HepG2 (cell line): ENCODE data around the gene NEGR1. TPM values are rescaled to one million over a fixed set of nuclear protein-coding genes. Genes with fewer than 3 reads are reported as not detected.

Experiments used
- ADNP ChIP-seq: sonication (generic); formaldehyde crosslinking; IDR thresholded peaks from 2 replicates; pipeline ENCODE4 v1.4.0; 2020; ENCODE audit warnings: missing genetic modification reagents
- ATF7-NPFF ChIP-seq: sonication (generic); formaldehyde crosslinking; IDR thresholded peaks from 2 replicates; pipeline ENCODE4 v1.8.1; 2023; ENCODE audit warnings: mild to moderate bottlenecking, low read depth, missing genetic modification reagents, moderate library complexity
- ATRX ChIP-seq: sonication (generic); formaldehyde crosslinking; IDR thresholded peaks from 2 replicates; pipeline ENCODE4 v1.4.0; 2020; ENCODE audit warnings: missing genetic modification reagents, borderline replicate concordance
- GABPB1 ChIP-seq: IDR thresholded peaks from 2 replicates; pipeline ENCODE4 v1.6.1; 2016; ENCODE audit warnings: mild to moderate bottlenecking, missing genetic modification reagents, moderate library complexity, missing compliant biosample characterization
- GATA4 ChIP-seq: sonication (generic); IDR thresholded peaks from 2 replicates; pipeline ENCODE4 v1.6.1; 2016; ENCODE audit warnings: antibody characterized with exemption, low read depth, borderline replicate concordance
- HOXA3 ChIP-seq: sonication (generic); formaldehyde crosslinking; IDR thresholded peaks from 2 replicates; pipeline ENCODE4 v1.5.0; 2020; ENCODE audit warnings: missing genetic modification reagents
- KLF16 ChIP-seq, 2 experiments: sonication (generic) in 1 of 2; formaldehyde crosslinking in 1 of 2; IDR thresholded peaks; 2 replicates each; pipeline versions ENCODE4 v1.6.1 to v1.8.0; 2016 to 2023; ENCODE audit warnings: missing genetic modification reagents in 2 of 2, missing compliant biosample characterization in 1 of 2
- KMT2A ChIP-seq: sonication (generic); formaldehyde crosslinking; IDR thresholded peaks from 2 replicates; pipeline ENCODE4 v1.4.0; 2020; ENCODE audit warnings: missing genetic modification reagents
- MAF1 ChIP-seq: sonication (generic); formaldehyde crosslinking; IDR thresholded peaks from 2 replicates; pipeline ENCODE4 v1.5.0; 2020; ENCODE audit warnings: missing genetic modification reagents, borderline replicate concordance
- RBM39 ChIP-seq: fragments of 200-400 bp; formaldehyde crosslinking; IDR thresholded peaks from one replicate; pipeline ENCODE4 v1.6.1; 2018; ENCODE audit warnings: antibody characterized with exemption, mild to moderate bottlenecking, low read depth, low read length; ENCODE audit not compliant: poor library complexity, severe bottlenecking
- RFX1 ChIP-seq: fragments of 450-650 bp; IDR thresholded peaks from 2 replicates; pipeline ENCODE4 v1.6.1; 2017
- SIN3A ChIP-seq: IDR thresholded peaks from 2 replicates; pipeline ENCODE4 v1.6.1; 2011; ENCODE audit warnings: low read depth, mild to moderate bottlenecking, control low read depth, low read length, borderline replicate concordance
- USF2 ChIP-seq, 2 experiments: sonication (generic) in 1 of 2; formaldehyde crosslinking in 1 of 2; IDR thresholded peaks; 2 replicates each; pipeline versions ENCODE4 v1.5.1 to v1.6.1; 2011 to 2020; ENCODE audit warnings: borderline replicate concordance in 1 of 2, low read depth in 1 of 2, low read length in 1 of 2, mild to moderate bottlenecking in 1 of 2, missing genetic modification reagents in 1 of 2, moderate library complexity in 1 of 2
- ZMYM2 ChIP-seq: sonication (generic); formaldehyde crosslinking; IDR thresholded peaks from 2 replicates; pipeline ENCODE4 v1.8.0; 2022; ENCODE audit warnings: mild to moderate bottlenecking, missing genetic modification reagents
- ZMYM4 ChIP-seq: sonication (generic); formaldehyde crosslinking; IDR thresholded peaks from 2 replicates; pipeline ENCODE4 v1.8.1; 2023; ENCODE audit warnings: mild to moderate bottlenecking, missing genetic modification reagents
- ZNF280B ChIP-seq: sonication (generic); formaldehyde crosslinking; IDR thresholded peaks from 2 replicates; pipeline ENCODE4 v1.5.0; 2020; ENCODE audit warnings: missing genetic modification reagents, mild to moderate bottlenecking, borderline replicate concordance
- ZNF430 ChIP-seq: sonication (generic); formaldehyde crosslinking; IDR thresholded peaks from 2 replicates; pipeline ENCODE4 v1.9.0; 2021; ENCODE audit warnings: mild to moderate bottlenecking, missing genetic modification reagents
- ZNF484 ChIP-seq: sonication (generic); formaldehyde crosslinking; IDR thresholded peaks from 2 replicates; pipeline ENCODE4 v1.5.1; 2020; ENCODE audit warnings: mild to moderate bottlenecking, low read depth, missing genetic modification reagents, borderline replicate concordance
- ZNF710 ChIP-seq: sonication (generic); formaldehyde crosslinking; IDR thresholded peaks from 2 replicates; pipeline ENCODE4 v1.5.0; 2020; ENCODE audit warnings: mild to moderate bottlenecking, missing genetic modification reagents, borderline replicate concordance
- ZNF749 ChIP-seq: sonication (generic); formaldehyde crosslinking; IDR thresholded peaks from 2 replicates; pipeline ENCODE4 v1.8.0; 2022; ENCODE audit warnings: mild to moderate bottlenecking, missing genetic modification reagents, moderate library complexity, borderline replicate concordance
- polyA plus RNA-seq, 8 experiments: library from polyadenylated mRNA; depleted of rRNA in 3 of 8; stranded (reverse) in 7 of 8; unstranded in 1 of 8; fragments of >200 nt; fragmentation: Illumina TruSeq in 4 of 8; extraction: Trizol in 4 of 8; gene quantifications; 2 replicates each; pipeline versions ENCODE4 v1.2.1 to v1.2.3, GENCODE V29; 2011 to 2016; ENCODE audit warnings: low read depth in 4 of 8, missing spikeins in 1 of 8, mixed read lengths in 1 of 8; ENCODE audit not compliant: insufficient read depth in 1 of 8
- total RNA-seq, 5 experiments: library from RNA; depleted of rRNA; stranded (reverse); fragments of >200 nt; fragmentation: Illumina TruSeq; extraction: Trizol; gene quantifications; 2 replicates each; pipeline ENCODE4 v1.2.3, GENCODE V29; 2016; ENCODE audit warnings: low read depth in 1 of 5
- TF ChIP-seq, protein P1 (sequence below): sonication (generic); formaldehyde crosslinking; conservative IDR thresholded peaks from 2 replicates; pipeline ENCODE4 v1.4.0; 2020; ENCODE audit warnings: missing genetic modification reagents
- TF ChIP-seq, protein P2 (sequence below): sonication (generic); formaldehyde crosslinking; IDR thresholded peaks from 2 replicates; pipeline ENCODE4 v1.8.0; 2022; ENCODE audit warnings: missing genetic modification reagents, low read depth, mild to moderate bottlenecking, borderline replicate concordance

The NEGR1 gene
- total and polyA plus RNA-seq, 2 of the 13 experiments (the other 11 are each of a cell fraction or from before 2014, with no cell fraction given): not detected

- TF ChIP-seq ZNF280B (CRISPR knock-in tag) (no peak; the same call in 1 of the 2 replicates), ZNF749 (no peak), RBM39 (peak; percentile 16), USF2 (IDR thresholded peaks at IDR 0.05; ENCODE audit: low read depth, low read length) (no peak), USF2 (CRISPR knock-in tag; IDR thresholded peaks at IDR 0.05; ENCODE audit: borderline replicate concordance) (no peak), KMT2A (CRISPR knock-in tag) (no peak), ADNP (CRISPR knock-in tag) (no peak), MAF1 (CRISPR knock-in tag) (no peak), ZNF430 (CRISPR knock-in tag) (no peak), ZNF710 (CRISPR knock-in tag) (no peak), KLF16 (CRISPR knock-in tag; IDR thresholded peaks at IDR 0.05) (no peak), HOXA3 (no peak), GABPB1 (0 out of 2 replicates have a peak, but pooled peaks have one; percentile 29), ATRX (CRISPR knock-in tag) (no peak), SIN3A (no peak), GATA4 (no peak), ZNF484 (CRISPR knock-in tag) (no peak), ATF7-NPFF (peak; percentile 70; the same call in 1 of the 2 replicates), ZMYM2 (CRISPR knock-in tag) (no peak), ZMYM4 (CRISPR knock-in tag) (no peak), RFX1 (no peak)
- TF ChIP-seq, protein P1, sequence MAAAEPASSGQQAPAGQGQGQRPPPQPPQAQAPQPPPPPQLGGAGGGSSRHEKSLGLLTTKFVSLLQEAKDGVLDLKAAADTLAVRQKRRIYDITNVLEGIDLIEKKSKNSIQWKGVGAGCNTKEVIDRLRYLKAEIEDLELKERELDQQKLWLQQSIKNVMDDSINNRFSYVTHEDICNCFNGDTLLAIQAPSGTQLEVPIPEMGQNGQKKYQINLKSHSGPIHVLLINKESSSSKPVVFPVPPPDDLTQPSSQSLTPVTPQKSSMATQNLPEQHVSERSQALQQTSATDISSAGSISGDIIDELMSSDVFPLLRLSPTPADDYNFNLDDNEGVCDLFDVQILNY (CRISPR knock-in tag): no peak
- TF ChIP-seq, protein P2, sequence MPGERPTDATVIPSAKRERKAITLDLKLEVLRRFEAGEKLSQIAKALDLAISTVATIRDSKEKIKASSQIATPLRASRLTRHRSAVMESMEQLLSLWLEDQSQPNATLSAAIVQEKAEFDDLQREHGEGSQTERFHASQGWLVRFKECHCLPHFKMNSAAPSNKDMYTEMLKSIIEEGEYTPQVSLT: no peak
Observed at GRCh38 chr1:72283307-72284083, 1.2 kb upstream of the NEGR1 start (continued).
